A549 (cell line): ENCODE measurements around the gene TMEM117.

Experiments used
- PBX3 ChIP-seq: IDR thresholded peaks from 2 replicates; pipeline ENCODE4 v1.6.1; 2012
- POLR2A ChIP-seq: IDR thresholded peaks from 2 replicates; pipeline ENCODE4 v1.6.1; 2012; ENCODE audit warnings: mild to moderate bottlenecking, low read length
- TF ChIP-seq, protein P1 (sequence below): fragments of >200 bp; sonication (Bioruptor Twin); formaldehyde crosslinking; IDR thresholded peaks from 3 replicates; pipeline ENCODE4 v1.5.1; 2016
- TF ChIP-seq, protein P2 (sequence below): fragments of 450-650 bp; IDR thresholded peaks from 2 replicates; pipeline ENCODE4 v1.6.1; 2014; ENCODE audit warnings: antibody characterized with exemption
- TF ChIP-seq, protein P3 (sequence below): fragments of 200-600 bp; sonication (generic); IDR thresholded peaks from 2 replicates; pipeline ENCODE4 v1.6.1; 2016; ENCODE audit warnings: antibody characterized with exemption, mild to moderate bottlenecking, moderate library complexity

DNA sequence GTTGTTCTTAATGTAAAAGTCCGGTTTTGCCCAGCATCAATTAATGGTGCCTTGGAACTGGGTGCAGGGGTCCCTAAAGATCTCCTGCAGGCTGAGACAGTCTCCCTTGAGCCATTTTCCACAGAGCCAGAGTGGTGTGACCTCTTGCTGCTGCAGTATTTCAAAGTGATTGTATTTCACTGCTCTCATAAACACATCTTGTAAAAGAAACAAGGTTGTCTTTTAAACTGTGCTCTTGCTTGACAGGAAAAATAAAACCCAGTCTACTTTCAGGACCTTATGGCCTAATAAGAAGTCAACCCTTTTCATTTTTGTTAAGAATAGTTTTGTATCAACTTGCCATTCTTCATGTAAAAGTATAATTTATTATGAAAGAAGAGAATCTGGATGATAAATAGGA lies 44.7 kb downstream of the TMEM117 start:
- TF ChIP-seq PBX3: no peak
- TF ChIP-seq, protein P1, sequence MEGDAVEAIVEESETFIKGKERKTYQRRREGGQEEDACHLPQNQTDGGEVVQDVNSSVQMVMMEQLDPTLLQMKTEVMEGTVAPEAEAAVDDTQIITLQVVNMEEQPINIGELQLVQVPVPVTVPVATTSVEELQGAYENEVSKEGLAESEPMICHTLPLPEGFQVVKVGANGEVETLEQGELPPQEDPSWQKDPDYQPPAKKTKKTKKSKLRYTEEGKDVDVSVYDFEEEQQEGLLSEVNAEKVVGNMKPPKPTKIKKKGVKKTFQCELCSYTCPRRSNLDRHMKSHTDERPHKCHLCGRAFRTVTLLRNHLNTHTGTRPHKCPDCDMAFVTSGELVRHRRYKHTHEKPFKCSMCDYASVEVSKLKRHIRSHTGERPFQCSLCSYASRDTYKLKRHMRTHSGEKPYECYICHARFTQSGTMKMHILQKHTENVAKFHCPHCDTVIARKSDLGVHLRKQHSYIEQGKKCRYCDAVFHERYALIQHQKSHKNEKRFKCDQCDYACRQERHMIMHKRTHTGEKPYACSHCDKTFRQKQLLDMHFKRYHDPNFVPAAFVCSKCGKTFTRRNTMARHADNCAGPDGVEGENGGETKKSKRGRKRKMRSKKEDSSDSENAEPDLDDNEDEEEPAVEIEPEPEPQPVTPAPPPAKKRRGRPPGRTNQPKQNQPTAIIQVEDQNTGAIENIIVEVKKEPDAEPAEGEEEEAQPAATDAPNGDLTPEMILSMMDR: no peak
- TF ChIP-seq, protein P2, sequence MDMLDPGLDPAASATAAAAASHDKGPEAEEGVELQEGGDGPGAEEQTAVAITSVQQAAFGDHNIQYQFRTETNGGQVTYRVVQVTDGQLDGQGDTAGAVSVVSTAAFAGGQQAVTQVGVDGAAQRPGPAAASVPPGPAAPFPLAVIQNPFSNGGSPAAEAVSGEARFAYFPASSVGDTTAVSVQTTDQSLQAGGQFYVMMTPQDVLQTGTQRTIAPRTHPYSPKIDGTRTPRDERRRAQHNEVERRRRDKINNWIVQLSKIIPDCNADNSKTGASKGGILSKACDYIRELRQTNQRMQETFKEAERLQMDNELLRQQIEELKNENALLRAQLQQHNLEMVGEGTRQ: no peak
- TF ChIP-seq POLR2A: no peak
- TF ChIP-seq, protein P3, sequence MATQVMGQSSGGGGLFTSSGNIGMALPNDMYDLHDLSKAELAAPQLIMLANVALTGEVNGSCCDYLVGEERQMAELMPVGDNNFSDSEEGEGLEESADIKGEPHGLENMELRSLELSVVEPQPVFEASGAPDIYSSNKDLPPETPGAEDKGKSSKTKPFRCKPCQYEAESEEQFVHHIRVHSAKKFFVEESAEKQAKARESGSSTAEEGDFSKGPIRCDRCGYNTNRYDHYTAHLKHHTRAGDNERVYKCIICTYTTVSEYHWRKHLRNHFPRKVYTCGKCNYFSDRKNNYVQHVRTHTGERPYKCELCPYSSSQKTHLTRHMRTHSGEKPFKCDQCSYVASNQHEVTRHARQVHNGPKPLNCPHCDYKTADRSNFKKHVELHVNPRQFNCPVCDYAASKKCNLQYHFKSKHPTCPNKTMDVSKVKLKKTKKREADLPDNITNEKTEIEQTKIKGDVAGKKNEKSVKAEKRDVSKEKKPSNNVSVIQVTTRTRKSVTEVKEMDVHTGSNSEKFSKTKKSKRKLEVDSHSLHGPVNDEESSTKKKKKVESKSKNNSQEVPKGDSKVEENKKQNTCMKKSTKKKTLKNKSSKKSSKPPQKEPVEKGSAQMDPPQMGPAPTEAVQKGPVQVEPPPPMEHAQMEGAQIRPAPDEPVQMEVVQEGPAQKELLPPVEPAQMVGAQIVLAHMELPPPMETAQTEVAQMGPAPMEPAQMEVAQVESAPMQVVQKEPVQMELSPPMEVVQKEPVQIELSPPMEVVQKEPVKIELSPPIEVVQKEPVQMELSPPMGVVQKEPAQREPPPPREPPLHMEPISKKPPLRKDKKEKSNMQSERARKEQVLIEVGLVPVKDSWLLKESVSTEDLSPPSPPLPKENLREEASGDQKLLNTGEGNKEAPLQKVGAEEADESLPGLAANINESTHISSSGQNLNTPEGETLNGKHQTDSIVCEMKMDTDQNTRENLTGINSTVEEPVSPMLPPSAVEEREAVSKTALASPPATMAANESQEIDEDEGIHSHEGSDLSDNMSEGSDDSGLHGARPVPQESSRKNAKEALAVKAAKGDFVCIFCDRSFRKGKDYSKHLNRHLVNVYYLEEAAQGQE: no peak
